Putamen (tissue), 1 donor: Measurements from ENCODE around the gene DLL1.

Experiments used
- DNase-seq: peaks from one replicate; pipeline ENCODE4 v3.0.0-alpha.2; 2016; ENCODE audit warnings: low spot score

Gene DLL1

DNA sequence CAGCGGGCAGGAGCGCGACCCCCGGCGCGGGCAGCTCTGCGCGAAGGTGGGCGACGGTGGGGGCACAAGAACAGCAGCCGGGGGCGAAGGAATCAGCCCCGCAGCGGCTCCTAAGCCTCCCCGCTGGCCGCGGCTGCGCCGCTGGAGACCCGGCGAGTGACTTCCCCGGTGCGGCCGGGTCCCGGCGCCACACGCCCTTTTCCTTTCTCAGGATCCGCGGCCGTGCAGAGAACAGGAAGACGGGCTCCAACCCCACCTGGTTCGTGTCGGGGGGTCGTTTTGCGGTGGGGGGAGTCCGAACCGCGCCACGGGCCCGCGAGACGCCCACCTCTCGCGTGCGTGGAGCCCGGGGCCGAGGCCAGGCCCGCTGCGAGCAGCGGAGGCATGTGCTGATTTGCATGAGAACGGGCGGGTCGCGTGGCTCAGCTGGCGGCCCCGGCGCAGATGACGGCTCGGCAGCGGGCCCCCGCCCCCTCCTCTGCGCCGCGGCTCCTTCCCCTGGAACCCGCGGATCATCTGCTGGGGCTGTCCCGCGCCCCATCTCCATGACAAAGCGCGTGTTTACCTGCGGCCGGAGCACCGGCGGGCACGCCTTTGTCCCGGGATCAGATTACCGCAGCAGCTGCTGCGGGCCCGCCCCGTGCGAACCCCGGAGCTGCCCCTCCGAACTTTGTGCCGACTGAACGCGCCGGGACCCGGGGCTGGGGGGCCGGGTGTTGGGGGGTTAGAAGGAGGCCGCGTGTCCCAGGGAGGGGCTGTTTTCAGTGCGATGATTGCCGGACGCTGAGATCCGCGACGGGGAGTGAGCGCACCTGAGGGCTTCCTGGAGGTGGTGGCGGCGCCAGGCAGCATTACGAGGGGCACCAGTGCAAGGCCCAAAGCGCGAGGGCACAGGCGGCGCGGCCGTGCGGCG, 4.9 kb upstream of the DLL1 start:
- no peak for DNase-seq

GRCh38 chr6:170294813-170295509, 4.1 kb upstream of the DLL1 start:
- no peak for DNase-seq

DNA sequence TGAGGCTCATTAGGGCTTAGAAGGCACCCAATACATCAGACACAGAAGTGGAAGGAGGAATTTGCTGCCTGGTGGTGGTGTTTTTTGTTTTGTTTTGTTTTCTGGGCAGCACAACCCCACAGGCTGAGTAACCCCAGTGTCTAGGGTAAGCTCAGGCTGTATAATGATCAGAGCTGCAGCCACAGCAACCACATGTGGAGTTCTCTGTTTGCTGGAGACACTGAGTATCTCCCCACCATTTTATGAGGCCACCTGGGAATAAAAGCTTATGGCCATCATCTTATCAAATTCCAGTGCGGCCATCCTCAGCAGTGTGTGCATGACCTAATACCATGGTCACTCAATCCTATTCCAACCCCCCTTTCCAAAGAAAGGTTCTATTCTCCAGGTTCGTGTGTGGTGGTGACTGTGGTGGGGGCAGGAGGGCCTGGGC, 3.4 kb upstream of the DLL1 start:
- no peak for DNase-seq

DNA sequence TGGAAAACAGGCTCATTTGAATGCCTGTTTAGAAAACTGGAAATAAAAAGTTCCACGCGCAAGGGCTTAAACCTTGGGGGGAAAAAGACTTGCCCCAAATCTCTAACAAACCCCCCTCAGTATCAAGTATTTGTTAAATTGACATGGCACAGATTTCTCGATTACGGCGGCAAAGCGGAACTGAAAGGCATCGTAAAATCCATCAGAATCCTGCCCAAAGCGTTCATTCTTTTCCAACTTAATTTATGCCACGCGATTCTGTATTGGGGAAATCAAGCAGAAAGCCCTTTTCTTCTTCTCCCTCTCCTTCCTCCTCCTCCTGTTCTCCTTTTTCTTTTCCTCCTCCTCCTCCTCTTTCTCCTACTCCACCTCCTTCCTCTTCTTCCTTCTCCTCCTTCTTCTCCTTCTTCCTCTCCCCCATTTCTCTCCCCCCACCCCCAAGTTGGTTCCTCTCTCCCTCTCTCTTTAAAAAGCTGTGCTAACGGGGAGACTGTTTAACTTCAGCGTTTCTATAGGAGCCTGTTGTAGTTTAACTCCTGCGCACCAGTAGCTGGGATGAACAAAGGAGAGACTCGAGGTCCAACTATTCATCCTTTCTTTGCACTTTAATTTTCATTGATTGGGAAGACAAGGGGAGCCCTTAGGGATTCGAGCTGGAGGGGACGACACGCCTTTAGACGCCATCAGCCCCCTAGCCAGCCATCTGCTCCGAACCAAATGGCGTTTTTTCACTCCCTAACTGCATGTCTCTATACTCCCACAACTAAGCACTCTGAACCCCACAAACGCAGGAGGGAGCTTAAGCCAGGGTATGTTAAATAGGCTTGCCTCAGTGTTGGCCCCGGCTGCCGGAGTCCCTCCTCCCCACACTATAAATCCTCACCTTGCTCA, 2.7 kb upstream of the DLL1 start:
- DNase-seq, result no peak

GRCh38 chr6:170292407-170293158, 1.7 kb upstream of the DLL1 start:
- no peak for DNase-seq

DNA sequence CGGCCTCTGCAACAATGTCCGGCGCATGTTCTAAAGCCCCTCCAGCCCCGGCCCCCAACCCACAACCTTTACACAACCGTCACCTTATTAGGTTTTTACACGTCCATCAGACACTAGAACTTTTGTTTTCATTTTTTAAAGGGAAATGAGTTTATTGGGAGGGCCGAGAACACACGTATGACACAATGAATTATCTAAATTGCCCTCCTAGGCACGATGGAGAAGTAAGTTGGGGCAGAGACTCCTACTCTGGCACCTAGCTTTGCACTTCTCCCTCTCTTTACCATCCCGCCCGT, 1.2 kb upstream of the DLL1 start:
- DNase-seq, result no peak

DNA sequence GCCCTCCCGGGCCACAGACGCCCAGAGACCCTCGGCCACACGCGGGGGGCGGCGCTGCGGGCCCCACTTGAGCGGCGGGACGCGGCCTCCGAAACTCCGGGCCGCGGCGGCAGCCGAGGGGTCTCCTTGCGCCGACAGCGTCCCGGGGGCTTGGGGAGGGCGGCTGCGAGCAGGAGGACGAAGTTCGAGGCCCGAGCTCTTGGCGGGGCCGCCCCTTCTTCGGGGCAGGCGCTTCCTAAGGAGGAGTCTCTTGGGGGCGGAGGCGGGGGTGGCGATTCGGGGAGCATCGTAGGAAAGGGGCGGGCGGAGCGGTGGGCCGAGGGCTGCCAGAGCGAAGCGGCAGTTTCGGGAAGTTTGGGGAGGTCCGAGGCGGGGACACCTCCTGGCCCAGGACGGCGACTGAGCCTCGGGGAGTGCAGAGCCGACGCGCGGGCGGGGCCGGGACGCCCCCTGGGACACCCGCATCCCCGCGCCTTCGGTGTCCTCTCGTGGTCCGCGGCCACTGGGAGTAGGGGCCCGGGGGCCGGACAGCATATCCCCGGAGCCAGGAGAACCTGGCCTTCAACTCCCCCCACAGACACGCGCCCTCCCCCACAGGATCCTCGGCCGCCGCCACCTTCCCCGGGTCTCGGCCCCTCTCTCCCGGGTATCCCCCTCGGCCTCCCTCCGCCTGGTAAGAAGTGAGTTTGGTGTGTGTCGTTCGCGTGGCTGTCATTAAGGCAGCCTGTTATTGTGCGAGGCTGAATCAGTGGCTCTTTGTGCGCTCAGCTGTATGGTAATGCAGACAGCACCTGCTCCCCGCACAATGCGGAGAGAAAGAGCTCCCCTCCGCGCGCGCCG, 613 bp upstream of the DLL1 start:
- peak; percentile 85 for DNase-seq

DNA sequence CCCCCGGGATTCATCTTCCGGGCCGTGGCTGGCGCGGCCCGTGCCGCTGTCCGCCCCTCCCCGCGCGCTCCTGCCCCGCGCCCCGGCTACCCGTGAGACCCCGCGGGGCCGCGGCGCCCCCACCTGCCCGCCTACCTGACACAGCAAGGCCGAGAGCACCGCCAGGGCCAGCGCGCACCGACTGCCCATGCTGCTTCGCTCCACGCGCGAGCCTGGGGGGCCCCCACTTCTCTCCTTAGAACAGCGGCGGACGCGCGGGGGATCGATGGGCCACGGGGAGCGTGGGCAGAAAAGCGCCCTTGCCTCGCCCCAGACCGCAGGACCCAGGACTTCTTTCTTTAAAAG, 955 bp downstream of the DLL1 start:
- no peak for DNase-seq

DNA sequence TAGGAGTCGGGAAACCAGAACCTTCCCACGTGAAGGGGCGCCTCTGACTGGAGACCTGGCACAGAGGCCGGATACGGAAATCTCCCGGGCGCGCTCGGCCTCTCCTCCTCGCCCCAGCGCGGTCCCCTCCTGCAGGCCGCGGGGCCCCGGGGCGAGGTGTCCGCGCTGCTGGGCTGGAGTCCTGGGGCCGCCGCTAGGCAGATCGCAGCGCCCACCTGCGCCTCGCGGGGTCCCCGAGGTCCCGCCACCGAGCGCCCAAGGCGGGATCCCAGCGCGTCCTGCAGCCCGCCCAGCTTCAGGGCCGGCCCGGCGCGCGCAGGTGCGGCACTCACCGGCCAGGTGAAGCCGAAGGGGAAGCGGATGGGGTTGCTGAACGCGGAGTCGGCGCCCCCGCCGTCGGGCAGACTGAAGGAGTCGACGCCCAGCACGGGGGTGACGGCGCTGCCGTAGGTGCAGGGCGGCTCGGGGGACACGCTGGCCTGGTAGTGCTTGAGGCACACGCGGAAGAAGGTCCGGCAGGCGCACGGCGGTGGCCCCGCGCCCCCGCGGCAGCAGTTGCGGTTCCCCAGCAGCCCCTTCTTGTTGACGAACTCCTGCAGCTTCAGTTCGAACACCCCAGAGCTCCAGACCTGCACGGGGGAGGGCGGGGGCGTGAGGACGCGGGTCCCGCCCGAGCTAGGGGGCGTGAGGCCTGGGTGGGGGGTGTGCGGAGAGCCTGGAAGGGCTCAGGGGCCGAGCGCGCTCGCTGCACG, 1.5 kb downstream of the DLL1 start:
- no peak for DNase-seq

GRCh38 chr6:170288852-170289179, 2.1 kb downstream of the DLL1 start:
- DNase-seq, result no peak

DNA sequence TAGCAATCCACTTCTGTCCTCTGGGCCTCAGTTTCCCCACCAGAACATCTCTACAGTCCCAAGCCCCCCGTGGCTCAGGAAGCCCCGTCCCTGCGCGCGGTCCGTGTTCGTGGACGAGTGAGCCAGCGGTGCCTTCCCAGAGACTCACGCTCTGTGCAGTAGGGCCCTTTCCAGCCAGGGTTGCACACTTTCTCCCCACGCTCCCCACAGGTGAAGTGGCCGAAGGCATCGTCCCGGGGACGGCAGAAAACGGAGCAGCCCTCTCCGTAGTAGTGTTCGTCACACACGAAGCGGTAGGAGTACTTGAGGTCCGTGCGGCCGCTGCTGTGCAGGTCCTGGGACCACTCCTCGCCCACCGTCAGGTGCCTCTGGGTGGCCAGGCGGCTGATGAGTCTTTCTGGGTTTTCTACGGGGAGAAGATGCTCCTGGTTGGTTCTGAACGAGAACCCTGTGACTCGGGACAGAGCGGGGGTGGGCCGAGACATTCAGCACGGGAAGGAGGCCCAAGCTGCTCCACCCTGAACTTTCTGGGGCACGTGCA, 2.7 kb downstream of the DLL1 start:
- DNase-seq, result no peak

- DNase-seq, result no peak
Observed at GRCh38 chr6:170287371-170287876, 3.5 kb downstream of the DLL1 start.

DNA sequence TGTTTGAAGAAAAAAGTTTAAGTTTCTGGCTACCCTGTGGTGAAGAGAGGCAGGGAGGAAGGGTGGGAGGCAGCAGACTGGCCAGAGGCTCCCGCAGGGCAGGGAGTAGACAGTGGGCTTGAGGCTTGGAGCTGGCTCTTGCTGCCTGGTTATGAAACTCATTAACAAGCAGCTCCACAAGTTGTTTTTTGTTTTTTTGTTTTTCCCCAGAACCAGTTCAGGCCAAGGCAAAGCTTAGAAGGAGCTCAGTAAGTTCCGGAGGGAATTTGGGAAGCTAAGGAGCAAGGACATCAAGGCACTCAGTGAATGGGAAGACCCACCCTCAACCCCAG, 4.0 kb downstream of the DLL1 start:
- no peak for DNase-seq

GRCh38 chr6:170286246-170286933, 4.5 kb downstream of the DLL1 start:
- peak; percentile 84 for DNase-seq

DNA sequence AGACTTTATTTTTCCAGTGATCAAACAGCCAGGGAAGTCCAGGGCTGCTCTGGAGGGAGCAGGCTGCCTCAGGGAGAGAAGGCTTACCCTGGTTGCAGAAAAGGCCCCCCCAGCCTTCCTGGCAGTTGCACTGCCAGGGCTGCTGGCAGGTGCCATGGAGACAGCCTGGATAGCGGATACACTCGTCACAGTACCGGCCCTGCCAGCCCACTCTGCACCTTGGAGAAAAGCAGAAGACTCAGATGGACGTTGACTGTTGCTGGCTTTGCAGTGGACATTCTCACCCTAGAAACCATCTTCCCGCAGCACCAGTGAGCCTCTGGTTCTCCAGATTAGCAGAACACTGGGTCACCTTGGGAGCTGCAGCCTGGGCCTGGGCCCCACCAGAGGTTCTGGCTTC, 5.4 kb downstream of the DLL1 start:
- no peak for DNase-seq

GRCh38 chr6:170284866-170285469, 5.9 kb downstream of the DLL1 start:
- no peak for DNase-seq

GRCh38 chr6:170284126-170284773, 6.6 kb downstream of the DLL1 start:
- no peak for DNase-seq
